Right renal cortex interstitium (tissue), 3 donors: ENCODE measurements around the gene TMEM270. TPM values are rescaled to one million over a fixed set of nuclear protein-coding genes. Genes with fewer than 3 reads are reported as not detected.

Experiments
- DNase-seq, 3 donors: peaks; one replicate each; pipeline ENCODE4 v3.0.0-alpha.2; 2013; ENCODE audit warnings: low read depth in 3 of 3, low spot score in 2 of 3
- polyA plus RNA-seq, 3 donors: library from polyadenylated mRNA; unstranded; fragments of 120-200 nt; gene quantifications; one replicate each; pipeline ENCODE4 v1.2.1, GENCODE V29; 2013; ENCODE audit not compliant: insufficient read length in 3 of 3

Gene TMEM270
- polyA plus RNA-seq, 3 donors, result not detected

DNA sequence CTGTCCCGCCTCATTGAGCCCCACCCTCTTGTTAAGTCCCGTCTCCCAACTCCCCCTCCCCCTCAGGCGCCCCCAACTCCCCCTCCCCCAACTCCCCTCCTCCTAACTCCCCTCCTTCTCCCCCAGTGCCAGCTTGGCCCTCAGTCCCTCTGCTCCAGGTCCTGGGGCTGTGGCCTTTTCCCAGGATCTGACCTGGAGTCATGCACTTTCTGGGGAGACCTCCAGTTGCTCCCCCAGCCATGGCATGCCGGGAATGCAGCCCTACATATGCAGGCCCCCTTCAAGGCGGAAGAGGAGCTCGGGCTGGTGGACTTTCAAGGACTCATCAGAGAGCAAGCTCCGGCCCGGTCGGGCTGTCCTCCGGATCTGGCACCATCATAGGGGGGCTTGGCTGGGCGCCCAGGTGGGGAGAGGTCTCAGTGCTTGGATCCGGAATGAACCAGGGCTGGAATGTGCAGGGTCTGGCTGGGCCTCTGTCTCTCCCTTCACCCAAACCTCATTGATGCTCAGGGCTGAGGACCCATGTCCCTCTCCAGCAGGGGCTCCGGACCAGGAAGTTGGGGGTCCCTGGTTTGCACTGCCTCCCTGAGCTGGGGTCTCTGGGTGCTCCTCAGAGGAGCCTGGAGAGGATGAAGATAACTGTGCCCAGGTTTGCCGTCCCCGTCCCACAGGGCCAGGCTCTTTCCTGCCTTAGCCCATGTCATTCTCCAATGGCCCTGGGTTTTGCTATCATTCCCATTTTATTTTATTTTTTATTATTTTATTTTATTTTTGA lies 41.1 kb downstream of the TMEM270 start:
- no peak for DNase-seq

DNA sequence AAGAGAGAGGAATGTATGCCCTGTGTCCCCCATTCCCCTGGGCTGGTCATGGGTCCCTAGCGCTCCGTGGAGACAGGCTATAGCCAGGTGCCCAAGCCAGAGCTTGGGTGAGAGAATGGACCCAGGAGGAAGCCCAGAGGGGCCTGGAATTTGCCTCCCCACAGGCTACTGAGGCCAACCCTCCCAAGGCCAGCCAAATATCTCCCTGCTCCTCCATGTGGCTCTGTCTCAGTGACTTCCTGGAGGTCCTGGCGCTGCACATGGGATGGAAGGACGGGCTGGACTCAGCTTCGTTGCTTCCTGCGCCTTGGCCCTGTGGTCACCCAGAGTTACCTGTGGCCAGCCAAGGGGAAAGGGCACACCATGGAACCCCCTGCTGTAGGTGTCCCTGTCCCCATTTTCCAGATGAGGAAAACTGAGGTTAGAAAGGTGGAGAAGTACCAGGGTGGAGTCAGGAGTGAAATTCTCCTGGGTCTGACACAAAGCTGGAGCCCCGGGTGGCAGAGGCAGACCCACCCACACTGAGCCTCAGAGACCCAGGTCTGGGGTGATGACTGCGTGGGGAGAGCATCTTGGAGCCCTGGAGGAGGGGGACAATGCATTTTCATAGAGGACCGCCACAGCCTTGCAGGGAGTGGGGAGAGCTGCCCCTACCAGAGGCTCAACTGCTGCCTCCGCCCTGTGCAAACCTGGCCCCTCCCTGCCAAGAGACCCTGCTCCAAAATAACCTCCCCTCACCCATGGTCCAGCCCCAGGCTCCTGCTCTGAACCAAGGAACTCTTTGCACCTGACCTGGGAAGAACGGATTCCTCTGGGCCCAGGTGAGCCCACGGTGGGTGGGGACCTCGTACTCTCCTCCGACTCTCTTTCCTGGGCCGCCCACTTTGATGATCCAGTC lies 42.6 kb downstream of the TMEM270 start:
- DNase-seq, result no peak

DNA sequence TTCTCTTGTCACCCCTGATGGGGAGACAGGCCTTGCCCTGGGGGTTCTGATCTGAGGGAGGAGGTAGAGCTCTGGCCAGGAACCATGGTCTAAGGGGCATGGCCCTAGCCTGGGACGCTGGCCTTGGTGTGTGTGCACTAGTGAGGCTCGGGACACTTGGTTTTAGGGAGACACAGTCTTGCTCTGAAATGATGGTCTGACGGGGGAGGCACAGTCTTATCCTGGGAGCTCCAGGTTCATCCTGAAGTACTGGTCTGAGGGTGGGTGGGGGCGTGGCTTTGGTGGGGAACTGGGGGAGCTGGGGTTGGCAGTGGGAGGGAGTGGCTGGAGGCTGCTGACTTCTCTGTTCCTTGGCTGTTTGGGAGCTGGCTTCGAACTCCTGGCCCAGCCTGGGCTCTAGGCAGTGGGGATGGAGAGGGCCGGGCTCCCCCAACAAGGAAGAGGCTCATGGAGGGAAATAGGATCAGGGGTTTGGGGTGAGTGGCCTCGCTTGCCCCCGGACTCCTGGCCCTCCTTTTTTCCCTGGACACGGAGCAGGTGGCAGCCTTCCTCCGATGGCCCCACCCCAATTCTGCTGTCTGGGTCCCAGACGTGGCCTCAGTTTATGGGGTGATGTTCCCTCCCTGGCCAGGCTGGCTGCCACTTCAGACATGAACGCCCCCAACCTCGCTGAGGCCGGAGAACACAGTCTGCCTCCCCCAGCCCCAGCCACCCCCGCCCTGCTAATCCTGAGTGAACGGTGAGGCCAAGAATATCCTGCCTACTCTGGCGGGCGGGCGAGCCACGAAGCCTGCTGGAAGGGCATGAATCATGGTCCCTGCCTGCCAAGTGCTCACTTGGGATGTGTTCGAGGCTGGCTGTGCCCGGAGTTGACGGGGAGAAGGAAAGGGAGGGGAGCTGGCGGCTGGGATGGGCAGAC lies 43.5 kb downstream of the TMEM270 start:
- DNase-seq, result no peak

DNA sequence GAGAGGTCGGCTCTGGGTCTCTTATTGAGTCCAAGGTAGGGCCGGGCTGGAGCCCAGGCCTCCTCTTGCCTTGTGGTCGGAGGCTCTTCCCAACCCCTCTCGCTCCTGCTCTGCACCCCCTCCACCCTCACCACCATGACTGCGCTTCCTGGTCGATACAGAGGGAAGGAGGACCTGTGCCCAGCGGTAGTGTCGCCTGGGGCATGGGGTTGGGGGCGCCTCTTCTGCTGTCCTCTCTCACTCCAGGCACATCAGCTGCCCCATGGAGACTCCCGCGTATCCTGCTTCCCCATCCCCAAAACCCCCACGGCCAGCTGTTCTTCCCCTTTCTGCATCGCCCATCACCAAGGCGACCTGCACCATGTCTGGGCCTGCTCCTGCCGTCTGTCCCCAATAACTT lies 44.4 kb downstream of the TMEM270 start:
- no peak for DNase-seq

DNA sequence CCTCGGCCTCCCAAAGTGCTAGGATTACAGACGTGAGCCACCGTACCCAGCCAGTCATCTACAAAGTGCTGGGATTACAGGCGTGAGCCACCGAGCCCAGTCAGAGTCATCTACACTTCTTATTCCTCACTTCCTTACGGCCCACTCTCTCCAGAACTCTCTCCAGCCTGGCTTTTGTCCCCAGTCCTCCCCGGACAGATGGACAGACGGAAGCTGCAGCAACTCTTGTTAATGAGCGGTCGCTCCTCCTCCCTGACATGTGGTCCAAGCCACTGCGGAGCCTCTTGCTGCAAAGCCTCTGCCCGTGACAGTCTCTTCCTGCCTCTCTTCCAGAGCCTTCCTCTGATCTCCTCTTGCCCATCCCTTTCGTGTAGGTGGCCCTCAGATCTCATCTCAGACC lies 45.9 kb downstream of the TMEM270 start:
- no peak for DNase-seq

DNA sequence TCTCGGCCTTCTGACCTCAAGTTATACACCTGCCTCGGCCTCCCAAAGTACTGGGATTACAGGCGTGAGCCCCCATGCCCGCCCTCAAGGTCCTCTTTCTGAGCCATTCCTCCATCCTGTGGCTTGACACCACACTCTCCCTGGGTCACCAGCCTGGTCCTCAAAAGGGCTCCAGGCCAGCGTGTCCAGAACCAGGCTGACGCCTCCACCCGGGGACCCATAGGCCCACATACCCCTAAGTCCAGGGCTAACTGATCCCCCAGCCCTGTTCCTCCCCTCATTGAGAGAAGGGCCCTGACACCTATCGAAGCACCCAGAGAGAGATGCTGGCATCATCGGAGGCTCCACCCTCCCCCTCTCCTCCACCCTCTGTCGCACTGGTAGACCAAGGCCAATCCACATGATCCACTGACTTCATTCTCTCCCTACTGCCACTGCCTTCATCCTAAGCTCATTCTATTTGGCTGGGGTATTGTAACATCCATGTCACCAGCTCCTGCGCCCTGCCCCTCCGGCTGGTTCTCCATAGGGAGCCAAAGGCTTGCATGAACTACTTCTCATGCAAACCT lies 46.7 kb downstream of the TMEM270 start:
- DNase-seq, result no peak

DNA sequence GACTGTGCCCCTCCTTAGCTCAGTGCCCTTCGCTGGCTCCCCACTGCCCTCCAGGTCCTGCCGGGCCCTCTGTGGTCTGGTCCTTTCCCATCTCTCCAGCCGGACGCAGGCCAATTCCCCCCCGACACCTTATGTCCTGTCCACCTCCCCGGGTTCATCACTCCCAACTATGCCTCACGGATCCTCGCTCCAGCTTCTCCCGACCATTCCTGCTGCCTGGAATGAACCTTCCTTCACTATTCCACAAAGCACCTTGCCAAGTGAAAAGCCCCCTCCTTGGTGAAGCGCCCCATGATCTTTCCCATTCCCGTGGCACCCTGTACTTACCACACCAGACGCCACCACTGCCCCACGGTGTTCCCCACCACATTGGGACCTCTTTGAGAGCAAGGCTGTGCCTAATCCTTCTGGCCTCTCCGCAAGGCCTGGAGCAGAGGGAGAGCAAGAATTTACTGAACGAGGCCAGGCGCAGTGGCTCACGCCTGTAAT lies 47.2 kb downstream of the TMEM270 start:
- DNase-seq, result no peak

DNA sequence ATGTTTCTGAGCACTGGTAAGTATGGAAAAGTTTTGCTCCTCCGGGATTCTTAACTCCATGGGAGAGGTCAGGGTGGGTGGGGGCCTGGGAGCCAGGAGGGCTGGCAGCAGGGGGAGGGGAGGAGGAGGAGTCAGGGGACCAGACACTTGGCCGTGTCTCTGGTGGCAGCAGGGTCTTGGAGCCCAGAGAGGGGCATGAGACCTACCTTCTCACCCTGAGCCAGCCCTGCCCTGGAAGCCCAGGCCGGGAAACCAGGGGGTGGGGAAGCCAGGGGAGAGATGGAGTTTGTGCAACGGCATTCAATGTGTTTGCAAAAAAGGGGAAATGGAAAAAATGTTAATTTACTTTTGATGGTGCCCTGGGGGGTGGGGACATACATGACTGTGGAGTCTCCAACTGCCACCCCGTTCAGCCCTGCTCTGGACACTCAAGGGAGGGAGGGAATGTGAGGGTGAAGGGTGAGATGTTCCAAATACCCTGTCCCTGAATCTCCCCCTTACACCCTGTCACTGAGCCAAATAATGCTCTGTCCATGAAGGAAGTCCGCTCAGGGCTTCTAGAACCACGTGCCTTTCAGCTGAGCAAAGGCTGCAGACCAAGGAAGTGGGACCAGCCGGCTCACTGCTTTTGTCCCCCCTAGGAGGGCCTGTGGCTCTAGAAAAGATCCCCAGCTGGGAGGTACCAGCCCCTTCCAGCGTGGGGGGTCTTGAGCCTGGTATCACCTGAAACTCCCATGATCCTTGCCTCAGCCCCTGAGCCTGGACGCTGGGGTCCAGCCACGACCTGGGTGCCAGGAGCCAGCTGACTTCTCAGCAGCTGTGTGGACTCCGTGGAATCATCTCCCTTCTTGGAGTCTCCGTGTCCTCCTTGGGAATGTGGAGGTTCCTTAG lies 48.3 kb downstream of the TMEM270 start:
- no peak for DNase-seq

DNA sequence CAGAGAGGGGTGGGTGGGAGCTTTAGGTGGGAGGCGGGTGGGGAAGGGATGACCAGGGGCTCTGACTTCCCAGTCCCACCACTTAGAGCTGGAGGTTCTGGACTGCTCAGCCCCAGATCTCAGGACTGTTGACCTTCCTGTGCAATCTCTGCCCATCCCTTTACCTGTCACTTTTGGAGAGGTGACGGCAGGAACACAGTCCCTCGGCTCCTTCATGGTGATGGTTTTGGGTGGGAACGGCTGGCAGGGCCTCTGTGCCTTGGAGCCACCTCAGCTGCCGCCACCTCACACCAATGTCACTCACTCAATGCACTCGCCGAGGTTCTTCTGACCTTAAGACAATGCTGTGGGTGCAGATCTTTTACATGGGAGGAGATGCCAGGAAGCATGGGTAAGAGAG lies 49.0 kb downstream of the TMEM270 start:
- DNase-seq, result no peak

DNA sequence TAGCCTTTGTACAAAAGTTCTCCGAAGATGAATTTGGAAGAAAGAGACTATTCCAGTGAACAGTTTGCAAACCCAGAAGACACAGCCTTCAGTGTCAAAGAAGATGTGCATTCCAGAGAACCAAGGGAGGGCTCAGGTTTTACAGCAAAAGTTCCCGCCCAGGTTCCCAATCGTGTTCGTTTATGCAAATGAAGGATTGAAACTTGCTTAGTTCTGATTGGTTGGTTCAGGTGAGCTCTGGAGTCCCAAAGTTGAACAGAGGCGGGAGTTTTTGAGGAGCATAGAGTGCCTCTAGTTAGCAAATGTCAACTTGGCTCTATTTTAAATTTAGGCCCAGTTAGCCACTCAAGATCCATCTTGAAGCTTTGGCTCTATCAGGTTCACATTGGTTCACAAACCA lies 51.3 kb downstream of the TMEM270 start:
- no peak for DNase-seq

Other genes with a start within 250 kb of the TMEM270 start
- 1 to 10 TPM; 1.5 to 3.4 (median 2.9) TPM for gene MLXIPL, start 236.6 kb upstream of the TMEM270 start, polyA plus RNA-seq
- 10 to 100 TPM in 1 of 3 donors, 1 to 10 TPM in 2; 9.9 to 11.4 (median 10.0) TPM for gene VPS37D, start 193.3 kb upstream of the TMEM270 start, polyA plus RNA-seq
- 10 to 100 TPM in 2 of 3 donors, 1 to 10 TPM in 1; 9.1 to 11.5 (median 10.2) TPM for gene DNAJC30, start 177.7 kb upstream of the TMEM270 start, polyA plus RNA-seq
- gene BUD23, start 177.6 kb upstream of the TMEM270 start, polyA plus RNA-seq, result 10 to 100 TPM; 78.7 to 85.6 (median 79.1) TPM
- 1 to 10 TPM; 7.0 to 8.5 (median 7.5) TPM for gene STX1A, start 141.5 kb upstream of the TMEM270 start, polyA plus RNA-seq
- 10 to 100 TPM; 24.3 to 25.4 (median 25.2) TPM for gene ABHD11, start 122.4 kb upstream of the TMEM270 start, polyA plus RNA-seq
- 10 to 100 TPM; 27.7 to 32.9 (median 31.7) TPM for gene CLDN3, start 90.9 kb upstream of the TMEM270 start, polyA plus RNA-seq
- gene CLDN4, start 30.2 kb upstream of the TMEM270 start, polyA plus RNA-seq, result 10 to 100 TPM; 68.7 to 91.4 (median 76.4) TPM
- gene METTL27, start 18.6 kb upstream of the TMEM270 start, polyA plus RNA-seq, result 10 to 100 TPM in 1 of 3 donors, 1 to 10 TPM in 2; 3.4 to 12.2 (median 8.8) TPM
- gene ELN, start 167.0 kb downstream of the TMEM270 start, polyA plus RNA-seq, result 10 to 100 TPM; 48.4 to 61.7 (median 58.1) TPM
- 10 to 100 TPM; 17.7 to 22.5 (median 21.2) TPM for gene LIMK1, start 222.6 kb downstream of the TMEM270 start, polyA plus RNA-seq